GM23338 (cell line): ENCODE results near the gene MAMLD1. TPM values are rescaled to one million over a fixed set of nuclear protein-coding genes. Genes with fewer than 3 reads are reported as not detected.

Source experiments
- ATAC-seq: fragments of 200-7000 bp; cut with Tn5 transposase; 3 replicates; pipeline ENCODE4 v1.9.1; 2020
- DNase-seq: peaks from one replicate; pipeline ENCODE4 v3.0.0-alpha.2; 2015; ENCODE audit warnings: low spot score
- H2AFZ ChIP-seq: fragments of 200-600 bp; sonication (generic); 2 replicates; pipeline ENCODE4 v1.8.0; 2016; ENCODE audit warnings: antibody characterized with exemption, mild to moderate bottlenecking, moderate library complexity
- H3F3A ChIP-seq: fragments of 200-600 bp; sonication (generic); replicated peaks from 2 replicates; pipeline ENCODE4 v1.8.0; 2017; ENCODE audit warnings: antibody characterized with exemption, mixed run types, low read depth
- H3K27ac ChIP-seq: fragments of 200-600 bp; sonication (generic); 2 replicates; pipeline ENCODE4 v1.6.1; 2016; ENCODE audit warnings: low read depth
- H3K27me3 ChIP-seq: fragments of 200-600 bp; sonication (generic); 2 replicates; pipeline ENCODE4 v1.8.0; 2016; ENCODE audit warnings: mild to moderate bottlenecking, mixed run types, moderate library complexity; ENCODE audit not compliant: insufficient read depth
- H3K36me3 ChIP-seq: fragments of 200-600 bp; sonication (generic); 2 replicates; pipeline ENCODE4 v1.8.0; 2016; ENCODE audit warnings: mild to moderate bottlenecking; ENCODE audit not compliant: insufficient read depth
- H3K4me1 ChIP-seq: fragments of 200-600 bp; sonication (generic); 2 replicates; pipeline ENCODE4 v1.8.0; 2016; ENCODE audit warnings: mild to moderate bottlenecking, moderate library complexity; ENCODE audit not compliant: insufficient read depth
- H3K4me2 ChIP-seq: fragments of 200-600 bp; sonication (generic); 2 replicates; pipeline ENCODE4 v1.7.1; 2017; ENCODE audit warnings: mixed run types
- H3K4me3 ChIP-seq: fragments of 200-600 bp; sonication (generic); 2 replicates; pipeline ENCODE4 v1.6.1; 2016; ENCODE audit warnings: mixed run types
- H3K79me2 ChIP-seq: fragments of 200-600 bp; sonication (generic); replicated peaks from 2 replicates; pipeline ENCODE4 v1.8.0; 2017; ENCODE audit warnings: mild to moderate bottlenecking; ENCODE audit not compliant: insufficient read depth
- H3K9me2 ChIP-seq: fragments of 200-600 bp; sonication (generic); 2 replicates; pipeline ENCODE4 v1.8.0; 2017; ENCODE audit not compliant: insufficient read depth
- H4K20me1 ChIP-seq: fragments of 200-600 bp; sonication (generic); replicated peaks from 2 replicates; pipeline ENCODE4 v1.8.0; 2017; ENCODE audit warnings: mild to moderate bottlenecking; ENCODE audit not compliant: insufficient read depth
- H3K27ac Mint-ChIP-seq: 2 replicates; pipeline ENCODE4 v1.8.0; 2020; ENCODE audit warnings: inconsistent platforms, mild to moderate bottlenecking, moderate library complexity, mixed read lengths
- H3K27me3 Mint-ChIP-seq: 3 replicates; pipeline ENCODE4 v1.8.0; 2022; ENCODE audit warnings: low read depth, mild to moderate bottlenecking, moderate library complexity, mixed read lengths, inconsistent platforms; ENCODE audit not compliant: insufficient read depth, poor library complexity
- H3K36me3 Mint-ChIP-seq: 3 replicates; pipeline ENCODE4 v1.8.0; 2021; ENCODE audit warnings: low read depth, mild to moderate bottlenecking, inconsistent platforms, moderate library complexity, mixed read lengths
- H3K4me1 Mint-ChIP-seq: 3 replicates; pipeline ENCODE4 v1.8.0; 2020; ENCODE audit warnings: mild to moderate bottlenecking, inconsistent platforms, mixed read lengths
- H3K4me3 Mint-ChIP-seq: 3 replicates; pipeline ENCODE4 v1.8.0; 2021; ENCODE audit warnings: moderate library complexity, mild to moderate bottlenecking, inconsistent platforms, mixed read lengths
- H3K9me3 Mint-ChIP-seq: 3 replicates; pipeline ENCODE4 v1.8.0; 2020; ENCODE audit warnings: moderate library complexity, mild to moderate bottlenecking, inconsistent platforms, mixed read lengths
- CREB1 ChIP-seq: fragments of 250-450 bp; sonication (Bioruptor Pico); IDR thresholded peaks from 2 replicates; pipeline ENCODE4 v1.5.0; 2020; ENCODE audit warnings: low read depth, mild to moderate bottlenecking, moderate library complexity
- CTCF ChIP-seq, 2 experiments: fragments of 200-600 bp in 1 of 2; sonication (generic) in 1 of 2; conservative IDR thresholded peaks; 2 replicates each; pipeline versions ENCODE4 v1.5.1 to v1.6.1; 2016 to 2017; ENCODE audit warnings: antibody characterized with exemption in 2 of 2, low read depth in 2 of 2, mild to moderate bottlenecking in 2 of 2, moderate library complexity in 1 of 2
- ETS1 ChIP-seq: IDR thresholded peaks from 2 replicates; pipeline ENCODE4 v1.6.1; 2016; ENCODE audit warnings: antibody characterized with exemption
- EZH2 ChIP-seq: fragments of 200-600 bp; sonication (generic); IDR thresholded peaks from one replicate; pipeline ENCODE4 v1.8.0; 2017; ENCODE audit warnings: antibody characterized with exemption, mild to moderate bottlenecking, low read depth; ENCODE audit not compliant: unreplicated experiment
- JUNB ChIP-seq: IDR thresholded peaks from one replicate; pipeline ENCODE4 v1.6.1; 2016; ENCODE audit warnings: antibody characterized with exemption; ENCODE audit not compliant: unreplicated experiment
- REST ChIP-seq: IDR thresholded peaks from one replicate; pipeline ENCODE4 v1.6.1; 2018; ENCODE audit warnings: antibody characterized with exemption; ENCODE audit not compliant: unreplicated experiment
- ZNF331 ChIP-seq: fragments of 250-450 bp; sonication (Bioruptor Pico); IDR thresholded peaks from 2 replicates; pipeline ENCODE4 v1.5.0; 2020; ENCODE audit warnings: low read depth, mild to moderate bottlenecking, moderate library complexity
- ZNF462 ChIP-seq: fragments of 250-450 bp; sonication (Bioruptor Pico); IDR thresholded peaks from 2 replicates; pipeline ENCODE4 v1.5.0; 2020; ENCODE audit warnings: mild to moderate bottlenecking, moderate library complexity
- polyA plus RNA-seq: library from polyadenylated mRNA; unstranded; fragments of >200 nt; fragmentation: Nextera tagmentation; extraction: Ambion mirVana; gene quantifications from 2 replicates; pipeline ENCODE4 v1.2.1, GENCODE V29; 2016
- total RNA-seq: library from RNA; depleted of rRNA; stranded (reverse); fragments of >200 nt; shearing (Covaris generic); gene quantifications from 2 replicates; pipeline ENCODE4 v1.2.3, GENCODE V29; 2014

MAMLD1 gene
- total and polyA plus RNA-seq, 2 experiments from 2014 or later: 0.13 to 0.21 TPM

- Histone ChIP-seq H3K79me2 (no peaks in the 10 kb centered on the region), H3K27ac (no peak overlapping the region), H3K9me2 (no peaks in the 10 kb centered on the region), H3K4me3 (no peak overlapping the region), H3F3A (no peaks in the 10 kb centered on the region), H3K27me3 (no peaks in the 10 kb centered on the region), H2AFZ (no peak overlapping the region), H3K4me1 (no peaks in the 10 kb centered on the region), H3K36me3 (no peaks in the 10 kb centered on the region), H3K4me2 (no peak overlapping the region), H4K20me1 (no peaks in the 10 kb centered on the region)
- no peaks in the 10 kb centered on the region for H3K27me3 Mint-ChIP-seq
- H3K4me3 Mint-ChIP-seq: no peak overlapping the region
- H3K4me1 Mint-ChIP-seq: no peaks in the 10 kb centered on the region
- no peaks in the 10 kb centered on the region for H3K36me3 Mint-ChIP-seq
- H3K9me3 Mint-ChIP-seq: no peaks in the 10 kb centered on the region
- no peak overlapping the region for H3K27ac Mint-ChIP-seq
- TF ChIP-seq EZH2 (no peak), REST (no peak), JUNB (no peak), ETS1 (no peak)
- DNase-seq: no peak
- ATAC-seq: no peak
Measured at GRCh38 chrX:150314186-150314585, 48.9 kb upstream of the MAMLD1 start.

- no peaks in the 10 kb centered on the region for H3K27me3 Mint-ChIP-seq
- no peaks in the 10 kb centered on the region for H4K20me1 ChIP-seq
- no peak overlapping the region for H3K27ac Mint-ChIP-seq
- no peaks in the 10 kb centered on the region for H3K4me1 ChIP-seq
- no peak for DNase-seq
- H3K27me3 ChIP-seq: no peaks in the 10 kb centered on the region
- no peak overlapping the region for H3K4me2 ChIP-seq
- no peaks in the 10 kb centered on the region for H3K36me3 Mint-ChIP-seq
- H3K4me3 ChIP-seq: no peak overlapping the region
- no peaks in the 10 kb centered on the region for H3K4me1 Mint-ChIP-seq
- H3K27ac ChIP-seq: no peak overlapping the region
- no peaks in the 10 kb centered on the region for H3K79me2 ChIP-seq
- no peak for ATAC-seq
- no peaks in the 10 kb centered on the region for H3F3A ChIP-seq
- no peak overlapping the region for H2AFZ ChIP-seq
- H3K4me3 Mint-ChIP-seq: no peak overlapping the region
- H3K9me3 Mint-ChIP-seq: no peaks in the 10 kb centered on the region
- H3K9me2 ChIP-seq: no peaks in the 10 kb centered on the region
- no peaks in the 10 kb centered on the region for H3K36me3 ChIP-seq
- TF ChIP-seq ZNF331 (CRISPR knock-in tag) (no peak), CTCF (conservative IDR thresholded peaks at IDR 0.05; ENCODE audit: low read depth in 2 of 2) (no peak), CREB1 (CRISPR knock-in tag) (no peak), ZNF462 (no peak)
Measured at GRCh38 chrX:150316564-150316963, 46.6 kb upstream of the MAMLD1 start.
